Measurements from ENCODE around the gene MOV10. TPM values are rescaled to one million over a fixed set of nuclear protein-coding genes. Genes with fewer than 3 reads are reported as not detected.

MOV10 gene
- total and polyA plus RNA-seq, 9 of the 15 experiments (the other 6 are each of a cell fraction or from before 2014, with no cell fraction given): 16.7 to 105 (median 49.5) TPM

- TF ChIP-seq ZNF318 (IDR thresholded peaks at IDR 0.05; ENCODE audit: borderline replicate concordance in 1 of 2, low read depth in 1 of 2): peak in 1 of 2 experiments; percentile 66; a peak in 1 of 4 replicates
- TF ChIP-seq SPI1 (IDR thresholded peaks at IDR 0.05; ENCODE audit: borderline replicate concordance, low read depth, low read length): 0 out of 2 replicates have a peak, but pooled peaks have one; percentile 25
- peak; percentile 61; the same call in 1 of the 2 replicates for TF ChIP-seq SP1 (CRISPR knock-in tag; IDR thresholded peaks at IDR 0.05)
- no peak for TF ChIP-seq STAG1 (CRISPR knock-in tag; IDR thresholded peaks at IDR 0.05; ENCODE audit: borderline replicate concordance)
- peak; percentile 38; the same call in 1 of the 2 replicates for TF ChIP-seq HBP1 (CRISPR knock-in tag; IDR thresholded peaks at IDR 0.05)
- TF ChIP-seq HMBOX1 (IDR thresholded peaks at IDR 0.05): no peak
- TF ChIP-seq LCOR (CRISPR knock-in tag; IDR thresholded peaks at IDR 0.05): peak; percentile 74; the same call in 1 of the 2 replicates
- TF ChIP-seq HMG20A (CRISPR knock-in tag; conservative IDR thresholded peaks at IDR 0.05): no peak
- peak; percentile 87 for TF ChIP-seq SUPT5H (IDR thresholded peaks at IDR 0.05)
- TF ChIP-seq ZNF354B (CRISPR knock-in tag; IDR thresholded peaks at IDR 0.05): no peak
- TF ChIP-seq ZNF57 (CRISPR knock-in tag; IDR thresholded peaks at IDR 0.05): no peak; the same call in 1 of the 2 replicates
- no peak for TF ChIP-seq ZNF316 (IDR thresholded peaks at IDR 0.05)
- no peak for TF ChIP-seq ZNF197 (CRISPR knock-in tag; IDR thresholded peaks at IDR 0.05; ENCODE audit: low read depth)
- TF ChIP-seq NCOR1 (IDR thresholded peaks at IDR 0.05): peak; percentile 57
- TF ChIP-seq TGIF2 (CRISPR knock-in tag; IDR thresholded peaks at IDR 0.05): no peak
- peak; percentile 30; the same call in 1 of the 2 replicates for TF ChIP-seq ZNF583 (CRISPR knock-in tag; IDR thresholded peaks at IDR 0.05)
- no peak for TF ChIP-seq NFE2 (IDR thresholded peaks at IDR 0.05; ENCODE audit: low read depth)
- TF ChIP-seq CC2D1A (IDR thresholded peaks at IDR 0.05): peak; percentile 57; the same call in 1 of the 2 replicates
- peak; percentile 91 for TF ChIP-seq ZFX (CRISPR knock-in tag; IDR thresholded peaks at IDR 0.05)
- TF ChIP-seq HMGN3 (IDR thresholded peaks at IDR 0.05; ENCODE audit: borderline replicate concordance, extremely low read depth, insufficient read length, low read depth, low read length): peak; percentile 59
Measured at GRCh38 chr1:112674440-112674985, at the start of gene MOV10 (continued).
